BE2C (cell line): ENCODE data around the gene HEBP1.
"Not testable (repeated sequence)": the region's sequence is repeated elsewhere in the genome, so short reads cannot be mapped to it uniquely, and the experiment has no call there.

Experiments used
- DNase-seq: peaks from one replicate; pipeline ENCODE4 v3.0.0-alpha.2; 2020
- H3K27me3 ChIP-seq: fragments of 250-450 bp; sonication (Bioruptor Pico); 2 replicates; pipeline ENCODE4 v1.5.1; 2020; ENCODE audit warnings: mild to moderate bottlenecking
- H3K36me3 ChIP-seq: fragments of 250-450 bp; sonication (Bioruptor Pico); 2 replicates; pipeline ENCODE4 v1.5.1; 2020; ENCODE audit warnings: mild to moderate bottlenecking
- H3K4me1 ChIP-seq: fragments of 250-450 bp; sonication (Bioruptor Pico); 2 replicates; pipeline ENCODE4 v1.5.1; 2020
- H3K4me3 ChIP-seq: 2 replicates; pipeline ENCODE4 v1.5.1; 2011; ENCODE audit warnings: low read depth, low read length
- H3K9me3 ChIP-seq: fragments of 250-450 bp; sonication (Bioruptor Pico); 2 replicates; pipeline ENCODE4 v1.5.1; 2020
- TF ChIP-seq, protein P1 (sequence below): IDR thresholded peaks from 2 replicates; pipeline ENCODE4 v1.5.1; 2012; ENCODE audit warnings: mild to moderate bottlenecking, low read depth, low read length

Gene HEBP1

DNA sequence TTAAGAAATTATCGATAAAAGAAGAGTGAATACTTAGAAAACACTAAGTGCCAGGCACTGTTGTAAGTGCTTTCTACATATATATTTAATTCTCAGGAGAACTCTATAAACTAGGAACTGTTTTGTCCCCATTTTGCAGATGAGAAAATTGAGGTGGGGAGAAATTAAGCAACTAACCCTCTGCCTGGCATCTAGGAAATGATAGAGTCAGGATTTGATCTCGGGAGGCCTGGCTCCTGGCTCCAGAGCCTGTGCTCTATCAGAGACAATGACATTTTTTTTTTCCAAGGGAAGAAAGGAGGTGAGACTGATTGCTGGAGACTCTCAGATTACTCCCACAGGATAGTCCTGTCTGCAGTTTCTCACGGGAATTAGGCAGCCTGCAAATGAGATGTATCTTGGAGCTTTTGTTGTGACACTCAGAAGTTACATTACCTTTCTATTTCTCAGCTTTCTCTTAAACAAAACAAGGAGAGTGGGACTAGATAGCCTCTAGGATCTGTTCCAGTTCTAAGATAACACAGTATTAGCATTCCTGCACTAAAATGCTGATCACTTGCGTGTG lies 42.7 kb upstream of the HEBP1 start:
- TF ChIP-seq, protein P1, sequence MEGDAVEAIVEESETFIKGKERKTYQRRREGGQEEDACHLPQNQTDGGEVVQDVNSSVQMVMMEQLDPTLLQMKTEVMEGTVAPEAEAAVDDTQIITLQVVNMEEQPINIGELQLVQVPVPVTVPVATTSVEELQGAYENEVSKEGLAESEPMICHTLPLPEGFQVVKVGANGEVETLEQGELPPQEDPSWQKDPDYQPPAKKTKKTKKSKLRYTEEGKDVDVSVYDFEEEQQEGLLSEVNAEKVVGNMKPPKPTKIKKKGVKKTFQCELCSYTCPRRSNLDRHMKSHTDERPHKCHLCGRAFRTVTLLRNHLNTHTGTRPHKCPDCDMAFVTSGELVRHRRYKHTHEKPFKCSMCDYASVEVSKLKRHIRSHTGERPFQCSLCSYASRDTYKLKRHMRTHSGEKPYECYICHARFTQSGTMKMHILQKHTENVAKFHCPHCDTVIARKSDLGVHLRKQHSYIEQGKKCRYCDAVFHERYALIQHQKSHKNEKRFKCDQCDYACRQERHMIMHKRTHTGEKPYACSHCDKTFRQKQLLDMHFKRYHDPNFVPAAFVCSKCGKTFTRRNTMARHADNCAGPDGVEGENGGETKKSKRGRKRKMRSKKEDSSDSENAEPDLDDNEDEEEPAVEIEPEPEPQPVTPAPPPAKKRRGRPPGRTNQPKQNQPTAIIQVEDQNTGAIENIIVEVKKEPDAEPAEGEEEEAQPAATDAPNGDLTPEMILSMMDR: no peak
- DNase-seq: no peak
- Histone ChIP-seq H3K27me3 (peaks cover 19% of the 10 kb centered on the region), H3K36me3 (no peaks in the 10 kb centered on the region), H3K4me3 (no peak overlapping the region), H3K4me1 (no peaks in the 10 kb centered on the region), H3K9me3 (no peaks in the 10 kb centered on the region)

- Histone ChIP-seq H3K27me3 (peaks cover 19% of the 10 kb centered on the region), H3K9me3 (no peaks in the 10 kb centered on the region), H3K4me3 (no peak overlapping the region), H3K4me1 (no peaks in the 10 kb centered on the region), H3K36me3 (no peaks in the 10 kb centered on the region)
- DNase-seq: no peak
- TF ChIP-seq, protein P1: no peak
Observed at GRCh38 chr12:13041224-13041623, 41.2 kb upstream of the HEBP1 start.

DNA sequence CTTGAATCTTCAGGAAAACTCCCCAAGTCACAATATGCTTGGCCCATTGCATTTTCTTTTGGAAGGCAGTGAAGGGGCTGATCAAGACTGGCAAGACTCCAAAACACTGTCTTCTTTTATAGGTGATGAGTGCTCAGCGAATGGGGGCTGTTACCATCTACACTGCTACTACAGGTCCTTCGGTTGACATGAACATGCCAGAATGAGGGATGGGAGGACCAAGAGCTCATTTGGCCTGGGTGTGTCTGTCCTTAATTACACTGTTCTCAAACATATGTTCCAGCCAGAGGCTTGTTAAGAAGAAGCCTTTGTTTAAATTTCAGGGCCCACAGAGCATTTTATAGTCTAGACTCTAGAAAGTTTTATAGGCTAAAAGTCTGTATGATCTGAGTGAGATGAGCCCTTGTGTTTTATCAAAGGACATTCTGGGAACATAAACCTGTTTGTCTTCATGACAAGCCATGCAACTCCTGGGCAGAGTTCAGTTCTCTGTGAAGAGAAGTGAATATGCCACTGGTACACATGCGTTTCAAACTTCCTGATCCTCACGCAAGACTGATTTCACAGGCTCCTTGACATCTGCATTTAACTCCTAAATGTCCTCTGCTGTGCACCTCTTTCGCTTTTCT lies 39.4 kb upstream of the HEBP1 start:
- TF ChIP-seq, protein P1: no peak
- no peaks in the 10 kb centered on the region for H3K4me1 ChIP-seq
- no peak overlapping the region for H3K4me3 ChIP-seq
- DNase-seq: no peak
- no peaks in the 10 kb centered on the region for H3K36me3 ChIP-seq
- peaks cover 19% of the 10 kb centered on the region for H3K27me3 ChIP-seq
- no peaks in the 10 kb centered on the region for H3K9me3 ChIP-seq

DNA sequence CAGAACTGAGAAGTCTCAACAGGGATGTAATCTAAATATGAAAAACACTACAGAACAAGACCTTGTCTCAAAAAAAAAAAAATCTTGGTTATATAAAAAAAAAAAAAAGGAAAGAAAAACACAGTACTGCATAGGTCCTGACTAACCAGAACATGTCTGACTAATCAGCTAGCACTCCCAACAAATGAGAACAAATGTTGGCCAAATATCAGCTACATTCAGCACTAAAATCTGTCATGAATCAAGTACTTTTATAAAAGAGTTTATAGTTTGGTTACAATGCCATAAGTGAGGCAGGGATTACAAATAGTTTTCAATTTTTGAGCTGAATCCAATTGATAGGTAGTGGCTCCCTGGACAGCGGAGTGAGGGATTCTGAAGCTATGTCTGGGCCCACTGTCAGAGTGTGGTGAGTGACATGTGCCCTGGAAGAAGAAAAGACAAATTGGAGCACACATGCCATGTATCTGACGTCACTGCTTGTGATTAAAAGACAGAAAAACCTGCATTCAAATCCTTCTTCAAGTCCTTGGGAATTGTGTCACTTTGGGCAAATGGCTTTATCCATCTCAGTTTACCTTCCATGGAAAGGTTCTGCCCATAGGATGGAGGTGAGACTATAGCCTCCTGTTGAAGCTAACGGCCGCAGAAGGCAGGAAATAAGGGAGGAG lies 38.6 kb upstream of the HEBP1 start:
- H3K27me3 ChIP-seq: peaks cover 20% of the 10 kb centered on the region
- H3K4me3 ChIP-seq: no peak overlapping the region
- DNase-seq: no peak
- H3K9me3 ChIP-seq: no peaks in the 10 kb centered on the region
- TF ChIP-seq, protein P1: no peak
- no peaks in the 10 kb centered on the region for H3K4me1 ChIP-seq
- no peaks in the 10 kb centered on the region for H3K36me3 ChIP-seq

GRCh38 chr12:13036881-13037280 lies 36.8 kb upstream of the HEBP1 start:
- TF ChIP-seq, protein P1: no peak
- H3K4me1 ChIP-seq: no peaks in the 10 kb centered on the region
- no peaks in the 10 kb centered on the region for H3K9me3 ChIP-seq
- peaks cover 8% of the 10 kb centered on the region for H3K27me3 ChIP-seq
- no peak for DNase-seq
- no peak overlapping the region for H3K4me3 ChIP-seq
- H3K36me3 ChIP-seq: no peaks in the 10 kb centered on the region

- H3K4me3 ChIP-seq, H3K4me1 ChIP-seq, DNase-seq, H3K36me3 ChIP-seq, H3K9me3 ChIP-seq: not testable (repeated sequence)
- H3K27me3 ChIP-seq: peaks cover 11% of the 10 kb centered on the region
Observed at GRCh38 chr12:13035335-13035734, 35.3 kb upstream of the HEBP1 start.
